Naive thymus-derived CD4-positive, alpha-beta T cell (primary cell): ENCODE results near the gene SNRNP200. TPM values are rescaled to one million over a fixed set of nuclear protein-coding genes. Genes with fewer than 3 reads are reported as not detected.
A peak's percentile ranks its signal among the peaks of the same experiment; 100 is the strongest.

Source experiments
- ATAC-seq: fragments of 150-1000 bp; cut with Tn5 transposase; 2 replicates; pipeline ENCODE4 v1.10.0; 2021; ENCODE audit warnings: mild to moderate bottlenecking, moderate library complexity
- CTCF ChIA-PET: fragments of 350-600 bp; sonication (Branson Sonifier 250); formaldehyde crosslinking; loops from one replicate; lab custom pipeline; 2021; ENCODE audit warnings: antibody characterized with exemption; lab: Charles Lee
- POLR2A ChIA-PET: fragments of 350-600 bp; sonication (Branson Sonifier 250); formaldehyde crosslinking; loops from one replicate; lab custom pipeline; 2021; ENCODE audit warnings: antibody characterized with exemption, inconsistent platforms; lab: Charles Lee
- DNase-seq, 9 donors: peaks; one replicate each; pipeline versions ENCODE4 v3.0.0 to v3.0.0-alpha.2; 2020 to 2022; ENCODE audit warnings: mixed read lengths in 1 of 9
- H3K27ac ChIP-seq: one replicate; pipeline ENCODE4 v1.7.0; 2013; ENCODE audit warnings: mild to moderate bottlenecking, low read depth, low read length, moderate library complexity
- H3K27me3 ChIP-seq, 2 donors: one replicate each; pipeline ENCODE4 v1.7.0; 2013; ENCODE audit warnings: low read length in 2 of 2, mild to moderate bottlenecking in 2 of 2, moderate library complexity in 2 of 2; ENCODE audit not compliant: control insufficient read depth in 2 of 2, insufficient read depth in 2 of 2
- H3K36me3 ChIP-seq, 3 experiments: 1 replicate in 2 of 3; 2 replicates in 1 of 3; pipeline ENCODE4 v1.7.0; 2013; ENCODE audit warnings: low read length in 3 of 3, mild to moderate bottlenecking in 3 of 3, moderate library complexity in 1 of 3; ENCODE audit not compliant: insufficient read depth in 3 of 3, control insufficient read depth in 2 of 3
- H3K4me1 ChIP-seq, 2 donors: one replicate each; pipeline ENCODE4 v1.7.0; 2013; ENCODE audit warnings: low read length in 2 of 2, mild to moderate bottlenecking in 2 of 2, moderate library complexity in 1 of 2; ENCODE audit not compliant: control insufficient read depth in 2 of 2, insufficient read depth in 2 of 2
- H3K4me3 ChIP-seq: 2 replicates; pipeline ENCODE4 v1.7.0; 2013; ENCODE audit warnings: mild to moderate bottlenecking, low read length
- H3K9me3 ChIP-seq, 3 experiments: 1 replicate in 2 of 3; 2 replicates in 1 of 3; pipeline ENCODE4 v1.7.0; 2013; ENCODE audit warnings: low read length in 3 of 3; ENCODE audit not compliant: control insufficient read depth in 2 of 3
- H3K27ac Mint-ChIP-seq, 9 donors: one replicate each; pipeline ENCODE4 v1.8.0; 2020 to 2022; ENCODE audit warnings: mixed read lengths in 9 of 9, mild to moderate bottlenecking in 8 of 9, moderate library complexity in 5 of 9, inconsistent platforms in 2 of 9
- H3K27me3 Mint-ChIP-seq, 5 donors: one replicate each; pipeline ENCODE4 v1.8.0; 2021 to 2022; ENCODE audit warnings: mixed read lengths in 5 of 5, mild to moderate bottlenecking in 1 of 5
- H3K36me3 Mint-ChIP-seq, 5 donors: one replicate each; pipeline ENCODE4 v1.8.0; 2020 to 2022; ENCODE audit warnings: mixed read lengths in 5 of 5, mild to moderate bottlenecking in 3 of 5, inconsistent platforms in 1 of 5
- H3K4me1 Mint-ChIP-seq, 7 donors: one replicate each; pipeline ENCODE4 v1.8.0; 2020 to 2022; ENCODE audit warnings: mixed read lengths in 7 of 7, mild to moderate bottlenecking in 3 of 7, inconsistent platforms in 1 of 7
- H3K4me3 Mint-ChIP-seq, 10 donors: one replicate each; pipeline ENCODE4 v1.8.0; 2020 to 2022; ENCODE audit warnings: mild to moderate bottlenecking in 10 of 10, mixed read lengths in 10 of 10, moderate library complexity in 6 of 10, inconsistent platforms in 2 of 10
- H3K9me3 Mint-ChIP-seq, 11 donors: one replicate each; pipeline ENCODE4 v1.8.0; 2020 to 2022; ENCODE audit warnings: mixed read lengths in 11 of 11, mild to moderate bottlenecking in 4 of 11, inconsistent platforms in 1 of 11, moderate library complexity in 1 of 11
- intact Hi-C, 2 donors: fragments of 100-400 bp; cut with micrococcal nuclease; formaldehyde crosslinking; loops; one replicate each; pipeline ENCODE4 v1.15.1; 2023
- polyA plus RNA-seq, 2 donors: library from polyadenylated mRNA; unstranded; fragments of 300-500 nt; fragmentation: Illumina TruSeq; gene quantifications; one replicate each; pipeline ENCODE4 v1.2.3, GENCODE V29; 2021
- total RNA-seq, 6 experiments: library from RNA in 5 of 6; stranded (reverse) in 5 of 6; gene quantifications; 1 replicate in 5 of 6; 2 replicates in 1 of 6; pipeline ENCODE4 v1.2.3 and lab custom pipeline; 2021 to 2026

SNRNP200 gene
- total and polyA plus RNA-seq, 7 experiments from 2014 or later, result 86.6 to 255 (median 171) TPM

GRCh38 chr2:96265840-96266679 is 39.3 kb downstream of the SNRNP200 start, which contains the start of the genes CIAO1 and TMEM127:
TSS of gene CIAO1 (plus strand) at chr2:96266225. CDS start at chr2:96266351, 126 bp downstream.
TSS of gene TMEM127 (minus strand) at chr2:96265997. CDS start at chr2:96265381, 616 bp downstream.
- Mint-ChIP-seq H3K27ac (peak within 1 kb of the TSS; percentile 87 to 97 (median 96)), H3K4me3 (peak within 1 kb of the TSS; percentile 86 to 100 (median 96)), H3K4me1 (peaks cover 38 to 61% (median 46%) of the 10 kb centered on the region in 7 donors), H3K9me3 (no peaks in the 10 kb centered on the region), H3K27me3 (no peaks in the 10 kb centered on the region), H3K36me3 (peaks cover 7 to 22% (median 14%) of the 10 kb centered on the region in 5 donors)
- H3K4me1 ChIP-seq, result peaks cover 31 to 37% of the 10 kb centered on the region in 2 donors
- peak within 1 kb of the TSS; percentile 86 for H3K4me3 ChIP-seq
- H3K9me3 ChIP-seq, result no peaks in the 10 kb centered on the region
- H3K36me3 ChIP-seq, result peaks cover 0 to 41% (median 6%) of the 10 kb centered on the region in 3 experiments
- intact Hi-C loops, result loop anchor here (1.0 to 10.0 kb wide), 21 partner anchors 10 to 696 kb away; partner anchors contain the start of genes ARID5A (in 2 of the 2), CNNM4 (in 2 of the 2), LMAN2L (in 2 of the 2) and NCAPH (in 2 of the 2)
- H3K27ac ChIP-seq, result peak within 1 kb of the TSS; percentile 96
- ATAC-seq (peak; percentile 97), DNase-seq (peak; percentile 96 to 99 (median 97))
- H3K27me3 ChIP-seq, result no peaks in the 10 kb centered on the region
- CTCF ChIA-PET, result interaction anchor here (0.7 to 1.6 kb wide), 3 partner anchors 92 to 272 kb away, joined by 3 to 7 read pairs (median 5); no protein-coding TSS in a partner anchor
- POLR2A ChIA-PET, result interaction anchor here (0.6 to 4.8 kb wide), 17 partner anchors 9 to 372 kb away, joined by 3 to 32 read pairs (median 5); partner anchors contain the start of genes DUSP2, KANSL3, SNRNP200 and STARD7

GRCh38 chr2:96265349-96265839 is 40.0 kb downstream of the SNRNP200 start:
- Histone ChIP-seq H3K4me3 (peak overlapping the region; percentile 86), H3K27ac (peak overlapping the region; percentile 96), H3K4me1 (peaks cover 31 to 44% of the 10 kb centered on the region in 2 donors), H3K27me3 (no peaks in the 10 kb centered on the region), H3K9me3 (no peaks in the 10 kb centered on the region), H3K36me3 (peaks cover 0 to 34% (median 5%) of the 10 kb centered on the region in 3 experiments)
- CTCF ChIA-PET, result no interaction called here
- Mint-ChIP-seq H3K4me1 (peaks cover 44 to 68% (median 52%) of the 10 kb centered on the region in 7 donors), H3K27ac (peak overlapping the region; percentile 79 to 97 (median 91)), H3K36me3 (peaks cover 7 to 23% (median 12%) of the 10 kb centered on the region in 5 donors), H3K27me3 (no peaks in the 10 kb centered on the region), H3K9me3 (no peaks in the 10 kb centered on the region), H3K4me3 (peak overlapping the region; percentile 86 to 100 (median 96))
- intact Hi-C loops, result loop anchor here (1.0 to 10.0 kb wide), 7 partner anchors 19 to 697 kb away; partner anchors contain the start of genes ANKRD36C (in 1 of the 2), ARID5A (in 1 of the 2), CNNM3 (in 1 of the 2) and CNNM4 (in 1 of the 2)
- POLR2A ChIA-PET, result interaction anchor here (1.0 to 4.8 kb wide), 8 partner anchors 8 to 273 kb away, joined by 3 to 32 read pairs (median 10); partner anchors contain the start of genes SNRNP200 and STARD7
- DNase-seq (peak in 3 of 9 donors; percentile 25 to 41 (median 31)), ATAC-seq (peak; percentile 11)

- no peaks in the 10 kb centered on the region for H3K27me3 ChIP-seq
- intact Hi-C loops, result loop anchor here (1.0 to 10.0 kb wide), 7 partner anchors 18 to 697 kb away; partner anchors contain the start of genes ANKRD36C (in 1 of the 2), ARID5A (in 1 of the 2), CNNM3 (in 1 of the 2) and CNNM4 (in 1 of the 2)
- peak overlapping the region; percentile 96 for H3K27ac ChIP-seq
- peak overlapping the region; percentile 86 for H3K4me3 ChIP-seq
- no peaks in the 10 kb centered on the region for H3K9me3 ChIP-seq
- ChIA-PET CTCF (no interaction called here), POLR2A (interaction anchor here (1.0 to 4.8 kb wide), 4 partner anchors 11 to 56 kb away, joined by 4 to 32 read pairs (median 10); partner anchors contain the start of genes SNRNP200 and STARD7)
- H3K9me3 Mint-ChIP-seq, result no peaks in the 10 kb centered on the region
- H3K27me3 Mint-ChIP-seq, result no peaks in the 10 kb centered on the region
- peaks cover 0 to 35% (median 5%) of the 10 kb centered on the region in 3 experiments for H3K36me3 ChIP-seq
- peaks cover 31 to 50% of the 10 kb centered on the region in 2 donors for H3K4me1 ChIP-seq
- ATAC-seq, result no peak
- peaks cover 45 to 74% (median 57%) of the 10 kb centered on the region in 7 donors for H3K4me1 Mint-ChIP-seq
- H3K27ac Mint-ChIP-seq, result peak overlapping the region; percentile 36 to 96 (median 70)
- peak overlapping the region; percentile 80 to 100 (median 88) for H3K4me3 Mint-ChIP-seq
- peak in 2 of 9 donors; percentile 19 to 25 for DNase-seq
- peaks cover 7 to 22% (median 12%) of the 10 kb centered on the region in 5 donors for H3K36me3 Mint-ChIP-seq
Measured at GRCh38 chr2:96264656-96265348, 40.5 kb downstream of the SNRNP200 start.

- intact Hi-C loops, result loop anchor here (2.0 to 10.0 kb wide), 2 partner anchors 17 to 501 kb away; partner anchors contain the start of gene CNNM4 (in 1 of the 2)
- Histone ChIP-seq H3K27me3 (no peaks in the 10 kb centered on the region), H3K9me3 (no peaks in the 10 kb centered on the region), H3K4me3 (peak overlapping the region; percentile 86), H3K36me3 (peaks cover 0 to 37% (median 5%) of the 10 kb centered on the region in 3 experiments), H3K27ac (peak overlapping the region; percentile 96), H3K4me1 (peaks cover 31 to 56% of the 10 kb centered on the region in 2 donors)
- peaks cover 7 to 21% (median 12%) of the 10 kb centered on the region in 5 donors for H3K36me3 Mint-ChIP-seq
- H3K4me3 Mint-ChIP-seq, result peak overlapping the region; percentile 80 to 100 (median 88)
- peaks cover 45 to 81% (median 64%) of the 10 kb centered on the region in 7 donors for H3K4me1 Mint-ChIP-seq
- no peaks in the 10 kb centered on the region for H3K9me3 Mint-ChIP-seq
- ATAC-seq, result no peak
- ChIA-PET POLR2A (interaction anchor here (0.7 to 4.8 kb wide), 7 partner anchors 9 to 118 kb away, joined by 3 to 32 read pairs (median 4); partner anchors contain the start of genes SNRNP200 and STARD7), CTCF (interaction anchor here (1.2 kb wide), 1 partner anchor 10 kb away, joined by 3 read pairs; no protein-coding TSS in a partner anchor)
- peak overlapping the region in 6 of 9 donors; percentile 65 to 96 (median 84) for H3K27ac Mint-ChIP-seq
- no peak for DNase-seq
- H3K27me3 Mint-ChIP-seq, result no peaks in the 10 kb centered on the region
Measured at GRCh38 chr2:96264086-96264485, 41.3 kb downstream of the SNRNP200 start.

- H3K4me3 Mint-ChIP-seq, result peak overlapping the region in 5 of 10 donors; percentile 27 to 45 (median 32)
- ATAC-seq, result no peak
- Histone ChIP-seq H3K4me3 (no peak overlapping the region), H3K27ac (no peak overlapping the region), H3K36me3 (peaks cover 0 to 25% (median 0%) of the 10 kb centered on the region in 3 experiments), H3K9me3 (no peaks in the 10 kb centered on the region), H3K27me3 (no peaks in the 10 kb centered on the region), H3K4me1 (peaks cover 26 to 69% of the 10 kb centered on the region in 2 donors)
- peaks cover 37 to 88% (median 76%) of the 10 kb centered on the region in 7 donors for H3K4me1 Mint-ChIP-seq
- intact Hi-C loops, result loop anchor here in 1 of 2 donors (10.0 kb wide), 1 partner anchor 502 kb away; the partner anchor contains the start of gene CNNM4
- DNase-seq, result no peak
- no peaks in the 10 kb centered on the region for H3K27me3 Mint-ChIP-seq
- peaks cover 0 to 17% (median 5%) of the 10 kb centered on the region in 5 donors for H3K36me3 Mint-ChIP-seq
- peak overlapping the region in 6 of 9 donors; percentile 6 to 58 (median 38) for H3K27ac Mint-ChIP-seq
- ChIA-PET CTCF (interaction anchor here (1.5 to 1.8 kb wide), 2 partner anchors 35 to 123 kb away, joined by 4 read pairs; no protein-coding TSS in a partner anchor), POLR2A (interaction anchor here (0.7 to 3.8 kb wide), 2 partner anchors 54 to 61 kb away, joined by 5 to 21 read pairs; partner anchors contain the start of gene STARD7)
- H3K9me3 Mint-ChIP-seq, result no peaks in the 10 kb centered on the region
Measured at GRCh38 chr2:96262306-96262705, 43.0 kb downstream of the SNRNP200 start.
